Mesendoderm (in vitro differentiated cells): ENCODE data around the gene METTL16.

Source experiments
- DNase-seq: peaks from one replicate; pipeline ENCODE4 v3.0.0; 2013
- H2AK5ac ChIP-seq: 2 replicates; pipeline ENCODE4 v1.6.1; 2013; ENCODE audit warnings: low read length, inconsistent platforms
- H2BK120ac ChIP-seq: 2 replicates; pipeline ENCODE4 v1.6.1; 2013; ENCODE audit warnings: low read depth, mild to moderate bottlenecking, low read length, moderate library complexity, mixed read lengths
- H2BK15ac ChIP-seq: replicated peaks from 2 replicates; pipeline ENCODE4 v1.6.1; 2013; ENCODE audit warnings: low read depth, mild to moderate bottlenecking, moderate library complexity
- H2BK5ac ChIP-seq: 2 replicates; pipeline ENCODE4 v1.6.1; 2013; ENCODE audit warnings: low read length, inconsistent platforms
- H3K18ac ChIP-seq: 2 replicates; pipeline ENCODE4 v1.6.1; 2013; ENCODE audit warnings: mild to moderate bottlenecking, low read length, mixed read lengths
- H3K23ac ChIP-seq: one replicate; pipeline ENCODE4 v1.6.1; 2013; ENCODE audit warnings: low read length
- H3K27ac ChIP-seq: 2 replicates; pipeline ENCODE4 v1.5.1; 2013; ENCODE audit warnings: low read depth, mild to moderate bottlenecking, inconsistent platforms, low read length, moderate library complexity
- H3K27me3 ChIP-seq: 2 replicates; pipeline ENCODE4 v1.6.1; 2013; ENCODE audit warnings: low read length, control low read depth, mild to moderate bottlenecking, inconsistent platforms; ENCODE audit not compliant: insufficient read depth, poor library complexity
- H3K36me3 ChIP-seq: 2 replicates; pipeline ENCODE4 v1.6.1; 2013; ENCODE audit warnings: low read length, inconsistent platforms; ENCODE audit not compliant: control insufficient read depth, insufficient read depth
- H3K4ac ChIP-seq: one replicate; pipeline ENCODE4 v1.6.1; 2013; ENCODE audit warnings: low read depth, mild to moderate bottlenecking, low read length, moderate library complexity
- H3K4me1 ChIP-seq: 2 replicates; pipeline ENCODE4 v1.6.1; 2013; ENCODE audit warnings: low read depth, low read length, inconsistent platforms; ENCODE audit not compliant: control insufficient read depth
- H3K4me2 ChIP-seq: 2 replicates; pipeline ENCODE4 v1.6.1; 2013; ENCODE audit warnings: low read length
- H3K4me3 ChIP-seq: 2 replicates; pipeline ENCODE4 v1.5.1; 2013; ENCODE audit warnings: mild to moderate bottlenecking, low read length
- H3K56ac ChIP-seq: one replicate; pipeline ENCODE4 v1.6.1; 2013; ENCODE audit warnings: low read length
- H3K79me1 ChIP-seq: 2 replicates; pipeline ENCODE4 v1.6.1; 2013; ENCODE audit warnings: low read length, inconsistent platforms
- H3K79me2 ChIP-seq: 2 replicates; pipeline ENCODE4 v1.6.1; 2013; ENCODE audit warnings: mild to moderate bottlenecking, low read length; ENCODE audit not compliant: control insufficient read depth, insufficient read depth
- H3K9ac ChIP-seq: 2 replicates; pipeline ENCODE4 v1.6.1; 2013; ENCODE audit warnings: low read length, inconsistent platforms
- H4K5ac ChIP-seq: one replicate; pipeline ENCODE4 v1.6.1; 2013; ENCODE audit warnings: low read length
- H4K8ac ChIP-seq: one replicate; pipeline ENCODE4 v1.6.1; 2013; ENCODE audit warnings: low read depth, mild to moderate bottlenecking, control low read depth, low read length, moderate library complexity
- WGBS: extraction: QIAGEN DNeasy Blood & Tissue Kit; methylation state at CpG from one replicate; pipeline ENCODE4 v1.1.7; 2013; ENCODE audit warnings: low lambda C conversion rate, missing lambda C conversion rate; ENCODE audit not compliant: insufficient coverage; ENCODE audit errors: extremely low coverage; 5-methylcytosine and 5-hydroxymethylcytosine counted together

METTL16 gene

DNA sequence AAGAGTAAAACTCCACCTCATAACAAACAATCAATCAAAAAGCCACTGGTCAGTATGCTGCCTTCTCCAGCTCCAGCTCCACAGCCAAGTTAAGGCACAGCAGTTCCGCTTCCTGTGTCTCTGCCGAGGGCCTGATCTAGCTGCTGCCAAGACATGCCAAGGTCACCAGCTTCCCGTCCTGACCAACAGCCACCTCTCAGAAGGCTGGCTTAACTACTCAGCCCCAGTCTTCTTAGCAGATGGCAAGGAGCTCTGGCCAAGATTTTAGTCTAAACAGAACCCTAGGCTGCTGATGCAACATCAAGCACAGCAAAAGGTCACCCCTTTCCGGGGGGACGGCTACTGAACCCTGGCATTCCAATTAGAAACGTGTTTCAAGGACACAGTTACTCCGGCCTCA is 93.1 kb downstream of the METTL16 start:
- H2BK15ac ChIP-seq, result no peak overlapping the region
- no peak overlapping the region for H3K23ac ChIP-seq
- H3K36me3 ChIP-seq, result peaks cover 4% of the 10 kb centered on the region
- H3K56ac ChIP-seq, result no peak overlapping the region
- no peaks in the 10 kb centered on the region for H3K27me3 ChIP-seq
- no CpG with 5 or more reads among the region's 7 CpGs for WGBS
- no peak overlapping the region for H4K5ac ChIP-seq
- no peak for DNase-seq
- no peak overlapping the region for H2AK5ac ChIP-seq
- no peak overlapping the region for H2BK5ac ChIP-seq
- no peak overlapping the region for H3K4me2 ChIP-seq
- H2BK120ac ChIP-seq, result no peak overlapping the region
- H3K79me2 ChIP-seq, result no peaks in the 10 kb centered on the region
- H3K18ac ChIP-seq, result no peak overlapping the region
- H4K8ac ChIP-seq, result no peak overlapping the region
- H3K4ac ChIP-seq, result no peak overlapping the region
- no peak overlapping the region for H3K4me3 ChIP-seq
- no peak overlapping the region for H3K27ac ChIP-seq
- H3K4me1 ChIP-seq, result no peaks in the 10 kb centered on the region
- no peak overlapping the region for H3K9ac ChIP-seq
- peaks cover 2% of the 10 kb centered on the region for H3K79me1 ChIP-seq

DNA sequence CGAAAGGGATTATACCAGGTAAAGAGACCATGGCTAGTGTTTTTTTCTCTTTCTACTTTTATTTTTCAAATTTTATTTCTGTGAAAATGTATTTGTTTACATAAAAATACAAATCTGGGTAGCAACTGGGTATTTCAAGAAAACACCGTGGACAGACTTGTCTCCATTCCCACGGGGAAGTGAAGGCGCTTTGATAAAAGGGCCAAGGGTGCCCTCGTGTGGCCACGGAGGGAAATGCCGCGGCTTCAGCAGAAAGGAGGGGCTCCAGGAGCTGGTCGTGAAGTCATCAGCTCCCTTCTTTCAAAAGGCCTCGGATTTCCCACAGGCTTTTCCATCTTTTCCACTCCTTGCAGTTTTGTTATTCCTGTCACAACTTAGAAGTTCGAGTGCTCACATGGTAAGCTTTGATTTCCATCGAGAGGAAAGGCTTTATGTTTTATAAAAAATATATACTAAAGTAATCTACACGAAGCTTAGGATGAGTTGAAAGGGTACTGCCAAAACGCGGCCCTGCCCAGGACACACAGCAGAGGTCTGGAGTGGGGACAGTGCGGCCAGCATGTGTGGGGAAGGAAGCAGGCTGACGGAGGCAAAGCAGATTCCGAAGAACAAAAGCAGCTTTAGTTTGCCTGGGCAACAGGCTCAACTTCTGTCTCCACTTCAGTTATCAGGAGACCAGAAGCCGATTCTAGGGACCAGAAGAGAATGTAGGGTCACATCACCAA is 95.5 kb downstream of the METTL16 start:
- peaks cover 4% of the 10 kb centered on the region for H3K36me3 ChIP-seq
- H4K5ac ChIP-seq, result no peak overlapping the region

DNA sequence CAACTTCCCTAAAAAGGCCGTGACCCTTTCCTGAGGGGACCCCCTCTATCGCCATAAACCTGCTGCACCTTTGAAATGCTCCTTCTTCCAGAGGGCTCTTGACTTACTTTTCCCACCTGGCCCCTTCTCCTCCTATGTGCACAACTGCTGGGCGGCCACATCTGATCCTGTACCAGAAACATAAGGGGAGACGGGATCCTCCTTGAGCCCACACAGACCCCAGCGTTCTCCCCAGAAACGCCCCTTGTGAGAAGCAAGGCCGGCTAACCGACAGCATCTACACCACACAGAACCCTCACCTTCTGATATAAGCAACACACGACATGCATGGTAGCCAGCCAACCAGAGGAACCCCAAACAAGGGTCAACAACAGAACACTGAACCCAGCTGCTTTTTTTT is 96.6 kb downstream of the METTL16 start:
- no peaks in the 10 kb centered on the region for H3K4me1 ChIP-seq
- no peak overlapping the region for H3K27ac ChIP-seq
- no peak overlapping the region for H3K23ac ChIP-seq
- no peak overlapping the region for H2BK15ac ChIP-seq
- H3K56ac ChIP-seq, result no peak overlapping the region
- no peak overlapping the region for H4K8ac ChIP-seq
- H3K18ac ChIP-seq, result no peak overlapping the region
- H3K4me2 ChIP-seq, result no peak overlapping the region
- H3K36me3 ChIP-seq, result peaks cover 4% of the 10 kb centered on the region
- H3K27me3 ChIP-seq, result no peaks in the 10 kb centered on the region
- no CpG with 5 or more reads among the region's 9 CpGs for WGBS
- no peak overlapping the region for H2BK5ac ChIP-seq
- no peak overlapping the region for H2AK5ac ChIP-seq
- no peak overlapping the region for H3K9ac ChIP-seq
- no peak for DNase-seq
- no peak overlapping the region for H3K4ac ChIP-seq
- H4K5ac ChIP-seq, result no peak overlapping the region
- peaks cover 2% of the 10 kb centered on the region for H3K79me1 ChIP-seq
- no peak overlapping the region for H2BK120ac ChIP-seq
- no peaks in the 10 kb centered on the region for H3K79me2 ChIP-seq
- no peak overlapping the region for H3K4me3 ChIP-seq

More for the DNA sequence above, 95.5 kb downstream of the METTL16 start:
- Histone ChIP-seq H2BK120ac (no peak overlapping the region), H3K79me2 (no peaks in the 10 kb centered on the region), H3K23ac (no peak overlapping the region), H3K56ac (no peak overlapping the region), H3K27ac (no peak overlapping the region), H2BK5ac (no peak overlapping the region), H3K4me1 (no peaks in the 10 kb centered on the region), H3K9ac (no peak overlapping the region), H4K8ac (no peak overlapping the region), H2AK5ac (no peak overlapping the region), H3K27me3 (no peaks in the 10 kb centered on the region), H3K4ac (no peak overlapping the region), H3K18ac (no peak overlapping the region), H2BK15ac (no peak overlapping the region), H3K4me2 (no peak overlapping the region), H3K4me3 (no peak overlapping the region), H3K79me1 (peaks cover 2% of the 10 kb centered on the region)
- peak; percentile 85 for DNase-seq
- no CpG with 5 or more reads among the region's 19 CpGs for WGBS

DNA sequence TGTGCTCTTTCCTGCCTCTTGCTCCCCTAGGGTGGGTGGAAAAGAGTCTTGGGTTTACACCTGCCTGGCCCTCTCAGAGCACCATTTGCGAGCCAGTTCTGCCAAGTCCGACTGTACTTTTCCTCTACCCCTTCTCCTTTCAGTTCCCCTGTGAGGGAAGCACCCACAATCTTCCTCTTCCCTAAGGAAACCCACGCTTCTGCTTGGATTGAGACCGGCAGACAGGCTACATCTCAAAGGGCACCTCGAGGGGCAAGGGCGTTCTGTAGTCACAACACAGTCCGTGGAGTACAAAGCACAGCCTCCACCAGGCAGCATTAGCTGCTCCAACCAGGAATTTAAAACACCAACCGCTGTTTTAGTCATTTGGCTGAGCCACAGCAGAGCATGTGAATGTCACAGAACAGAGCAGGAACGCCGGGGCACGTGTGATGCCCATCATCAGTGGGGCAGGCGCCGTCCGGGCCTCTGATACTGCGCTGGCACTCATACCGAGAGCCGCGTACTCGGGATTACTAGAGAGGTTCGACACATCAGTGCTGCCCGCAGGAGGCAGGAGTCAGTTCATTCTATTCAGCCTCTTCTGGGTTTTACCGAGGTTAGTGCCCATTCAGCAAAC is 97.1 kb downstream of the METTL16 start:
- H3K79me2 ChIP-seq, result no peaks in the 10 kb centered on the region
- no peak overlapping the region for H3K4me3 ChIP-seq
- no peak overlapping the region for H3K23ac ChIP-seq
- H4K8ac ChIP-seq, result no peak overlapping the region
- H3K79me1 ChIP-seq, result peaks cover 2% of the 10 kb centered on the region
- no peak overlapping the region for H3K18ac ChIP-seq
- peaks cover 4% of the 10 kb centered on the region for H3K36me3 ChIP-seq
- no peaks in the 10 kb centered on the region for H3K27me3 ChIP-seq
- H3K27ac ChIP-seq, result no peak overlapping the region
- H3K4me1 ChIP-seq, result no peaks in the 10 kb centered on the region
- no CpG with 5 or more reads among the region's 22 CpGs for WGBS
- no peak for DNase-seq
- no peak overlapping the region for H4K5ac ChIP-seq
- H2AK5ac ChIP-seq, result no peak overlapping the region
- H3K4me2 ChIP-seq, result no peak overlapping the region
- no peak overlapping the region for H2BK15ac ChIP-seq
- no peak overlapping the region for H3K56ac ChIP-seq
- no peak overlapping the region for H2BK5ac ChIP-seq
- no peak overlapping the region for H3K4ac ChIP-seq
- no peak overlapping the region for H2BK120ac ChIP-seq
- H3K9ac ChIP-seq, result no peak overlapping the region

DNA sequence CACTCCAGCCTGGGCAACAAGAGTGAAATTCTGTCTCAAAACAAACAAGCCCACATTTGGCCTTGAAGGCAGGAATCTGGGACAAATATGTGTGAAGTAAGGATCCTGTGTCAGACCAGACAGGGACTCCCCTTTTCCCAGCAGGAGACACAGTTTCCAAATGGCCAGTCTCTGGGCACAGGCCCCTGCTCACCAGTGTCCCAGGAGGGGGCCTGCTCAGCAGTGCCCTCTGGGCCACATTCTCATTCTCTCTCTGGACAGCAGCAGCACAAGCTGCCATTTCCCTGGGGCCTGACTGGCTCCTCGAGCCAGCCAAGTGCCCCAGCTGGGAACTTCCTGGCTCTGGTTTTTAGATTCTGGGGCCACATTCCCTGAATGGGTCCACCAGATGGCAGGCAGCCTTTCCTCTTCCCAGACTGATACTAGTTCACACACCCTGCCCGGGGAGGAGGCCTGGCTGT is 99.1 kb downstream of the METTL16 start:
- no peak overlapping the region for H2BK15ac ChIP-seq
- H2BK5ac ChIP-seq, result no peak overlapping the region
- H2BK120ac ChIP-seq, result no peak overlapping the region
- WGBS, result no CpG with 5 or more reads among the region's 2 CpGs
- no peak overlapping the region for H2AK5ac ChIP-seq
- H3K36me3 ChIP-seq, result no peaks in the 10 kb centered on the region
- H4K5ac ChIP-seq, result no peak overlapping the region
- no peak overlapping the region for H3K27ac ChIP-seq
- H3K23ac ChIP-seq, result no peak overlapping the region
- peaks cover 2% of the 10 kb centered on the region for H3K79me1 ChIP-seq
- no peak overlapping the region for H3K4me3 ChIP-seq
- no peaks in the 10 kb centered on the region for H3K27me3 ChIP-seq
- no peak overlapping the region for H3K9ac ChIP-seq
- H3K4ac ChIP-seq, result no peak overlapping the region
- DNase-seq, result peak; percentile 86
- H3K4me2 ChIP-seq, result no peak overlapping the region
- no peaks in the 10 kb centered on the region for H3K4me1 ChIP-seq
- H3K56ac ChIP-seq, result no peak overlapping the region
- no peak overlapping the region for H4K8ac ChIP-seq
- H3K18ac ChIP-seq, result no peak overlapping the region
- H3K79me2 ChIP-seq, result no peaks in the 10 kb centered on the region
